ENCODE measurements around the gene DZIP1.

The DZIP1 gene

GRCh38 chr13:95547531-95548167 lies 96.9 kb downstream of the DZIP1 start:
- DNase-seq (ENCODE audit: low read depth in 2 of 2): no peak

GRCh38 chr13:95546919-95547318 lies 97.6 kb downstream of the DZIP1 start:
- DNase-seq (ENCODE audit: low read depth in 2 of 2): no peak

DNA sequence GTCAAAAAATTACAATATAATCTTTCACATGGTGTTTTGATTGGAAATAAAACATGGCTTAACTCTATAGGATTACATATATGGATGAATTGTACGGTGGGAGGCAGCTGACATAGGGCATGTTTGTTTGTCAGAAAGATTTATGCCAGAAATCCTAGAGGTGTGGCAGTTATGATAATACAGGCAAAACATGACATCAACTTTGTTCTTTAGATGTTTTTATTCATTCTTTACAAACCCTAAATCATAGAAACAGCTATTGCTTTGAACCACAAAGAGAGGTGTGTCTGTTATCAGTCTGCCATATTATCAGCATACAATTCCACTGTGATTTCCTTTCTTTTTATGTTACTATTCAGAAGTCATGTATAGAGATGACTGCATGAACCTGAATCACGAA lies 100.2 kb downstream of the DZIP1 start:
- no peak for DNase-seq (ENCODE audit: low read depth in 2 of 2)

GRCh38 chr13:95541911-95542474 lies 102.5 kb downstream of the DZIP1 start:
- no peak for DNase-seq (ENCODE audit: low read depth in 2 of 2)

DNA sequence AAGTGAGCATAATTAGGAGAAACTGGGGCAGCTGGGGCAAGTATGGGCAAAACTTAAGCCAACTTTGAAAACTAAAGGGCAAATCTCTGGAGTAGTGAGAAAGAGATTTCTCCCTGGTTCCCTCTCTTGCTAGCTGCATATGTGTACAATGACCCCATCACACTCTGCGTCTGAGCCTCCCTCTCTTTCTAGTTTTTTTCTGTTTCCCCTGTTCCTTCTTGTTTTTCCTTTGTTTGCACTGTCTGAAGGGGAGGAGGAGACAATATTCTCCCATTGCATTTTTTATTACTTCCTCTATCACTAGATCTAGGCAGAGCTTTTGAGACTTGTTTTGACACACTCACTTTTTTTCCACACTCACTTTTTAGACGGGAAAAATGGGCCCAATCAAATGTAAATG lies 103.2 kb downstream of the DZIP1 start:
- DNase-seq (ENCODE audit: low read depth in 2 of 2): no peak

GRCh38 chr13:95540888-95541287 lies 103.6 kb downstream of the DZIP1 start:
- DNase-seq (ENCODE audit: low read depth in 2 of 2): no peak

GRCh38 chr13:95536632-95537241 lies 107.8 kb downstream of the DZIP1 start:
- DNase-seq (ENCODE audit: low read depth in 2 of 2): no peak

DNA sequence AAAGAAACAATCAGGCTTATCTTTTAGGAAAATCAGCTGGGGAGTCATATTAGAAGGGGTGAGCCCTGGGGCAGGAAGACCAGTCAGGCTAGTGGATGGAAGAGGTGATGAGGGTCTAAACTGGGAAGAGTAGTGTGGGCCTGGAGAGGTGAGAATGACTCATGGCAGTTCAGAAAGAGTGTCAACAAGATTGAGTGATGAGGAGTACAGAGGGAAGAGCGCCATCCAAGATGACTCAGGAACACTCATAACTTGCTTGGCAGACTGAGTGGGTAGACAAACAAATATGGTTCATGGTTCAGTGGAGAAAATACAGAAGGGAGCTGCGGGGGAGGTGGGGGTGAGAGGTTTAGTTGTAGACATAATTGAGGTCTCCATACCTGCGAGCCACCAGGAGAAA lies 109.3 kb downstream of the DZIP1 start:
- DNase-seq (ENCODE audit: low read depth in 2 of 2): no peak

GRCh38 chr13:95533545-95534160 lies 110.9 kb downstream of the DZIP1 start:
- no peak for DNase-seq (ENCODE audit: low read depth in 2 of 2)

DNA sequence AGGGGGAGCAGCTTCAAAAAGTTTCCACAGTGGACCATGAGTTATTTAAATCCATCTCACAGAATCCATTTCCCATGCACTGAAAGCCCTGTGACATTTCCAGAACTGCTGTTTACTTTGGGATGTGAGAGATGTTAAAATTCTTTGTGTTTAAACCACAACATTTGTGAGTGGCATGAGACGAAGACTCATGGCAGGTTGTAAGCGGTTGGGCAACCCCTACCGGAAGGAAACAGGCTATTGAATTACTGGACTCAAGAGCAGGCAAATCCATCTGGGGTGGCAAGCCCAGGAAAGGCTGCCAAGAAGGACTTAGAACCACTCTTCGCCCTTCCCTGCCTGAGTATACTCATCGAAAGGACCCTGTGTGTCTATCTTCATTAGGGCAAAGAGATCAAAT lies 114.3 kb downstream of the DZIP1 start:
- DNase-seq (ENCODE audit: low read depth in 2 of 2): no peak

Measured in stimulated activated CD8-positive, alpha-beta memory T cell treated with anti-CD3 and anti-CD28 coated beads, Interleukin-7, amount 100 ng/mL, for 1 hour (primary cell).